IMR-90 (cell line): Measurements from ENCODE around the gene PDE6B. TPM values are rescaled to one million over a fixed set of nuclear protein-coding genes. Genes with fewer than 3 reads are reported as not detected.

Source experiments
- ATAC-seq: fragments of 200-7000 bp; cut with Tn5 transposase; 2 replicates; pipeline ENCODE4 v1.9.1; 2020; ENCODE audit warnings: low read depth, mild to moderate bottlenecking, moderate library complexity
- BruUV-seq: library from RNA; stranded (reverse); fragments of 400-500 nt; replicated peaks from 2 replicates; lab custom pipeline; 2021; lab: Mats Ljungman, UMichigan
- CTCF ChIA-PET: fragments of 300-600 bp; formaldehyde crosslinking; extraction: SDS; loops from one replicate; lab custom pipeline; 2021; ENCODE audit warnings: antibody characterized with exemption; lab: Yijun Ruan, JAX
- POLR2A ChIA-PET: fragments of 300-600 bp; sonication (Branson Sonifier 250); formaldehyde crosslinking; loops from one replicate; lab custom pipeline; 2022; ENCODE audit warnings: antibody characterized with exemption; ENCODE audit not compliant: unreplicated experiment; lab: Charles Lee
- DNase-seq: peaks from one replicate; pipeline ENCODE4 v3.0.0; 2013
- H2AFZ ChIP-seq: replicated peaks from 2 replicates; pipeline ENCODE3; 2013; ENCODE audit warnings: low read length, mild to moderate bottlenecking; ENCODE audit not compliant: poor library complexity
- H2AK5ac ChIP-seq: 2 replicates; pipeline ENCODE4 v1.6.1; 2013; ENCODE audit warnings: low read depth, low read length, inconsistent platforms
- H2AK9ac ChIP-seq: replicated peaks from 2 replicates; pipeline ENCODE3; 2013; ENCODE audit warnings: mild to moderate bottlenecking, low read depth, low read length, moderate library complexity; ENCODE audit not compliant: poor library complexity
- H2BK120ac ChIP-seq: 2 replicates; pipeline ENCODE4 v1.6.1; 2013; ENCODE audit warnings: low read depth, low read length, inconsistent platforms
- H2BK15ac ChIP-seq: 3 replicates; pipeline ENCODE4 v1.6.1; 2013; ENCODE audit warnings: low read depth, low read length, inconsistent platforms
- H2BK20ac ChIP-seq: 2 replicates; pipeline ENCODE4 v1.6.1; 2013; ENCODE audit warnings: low read depth, mild to moderate bottlenecking, inconsistent platforms, low read length, moderate library complexity
- H2BK5ac ChIP-seq: 2 replicates; pipeline ENCODE4 v1.6.1; 2013; ENCODE audit warnings: mild to moderate bottlenecking, low read depth, low read length, inconsistent platforms; ENCODE audit not compliant: poor library complexity, severe bottlenecking
- H3K14ac ChIP-seq: replicated peaks from 2 replicates; pipeline ENCODE4 v1.6.1; 2013; ENCODE audit warnings: low read depth, low read length, inconsistent platforms
- H3K18ac ChIP-seq: 2 replicates; pipeline ENCODE4 v1.6.1; 2013; ENCODE audit warnings: low read depth, low read length, control low read depth
- H3K23ac ChIP-seq: 2 replicates; pipeline ENCODE4 v1.6.1; 2013; ENCODE audit warnings: low read depth, low read length, inconsistent platforms
- H3K27ac ChIP-seq: 2 replicates; pipeline ENCODE4 v1.5.1; 2013; ENCODE audit warnings: mild to moderate bottlenecking, control low read depth, low read length; ENCODE audit not compliant: insufficient read depth
- H3K27me3 ChIP-seq: 2 replicates; pipeline ENCODE4 v1.6.1; 2013; ENCODE audit warnings: low read length; ENCODE audit not compliant: control insufficient read depth, insufficient read depth
- H3K36me3 ChIP-seq: 2 replicates; pipeline ENCODE4 v1.6.1; 2013; ENCODE audit warnings: low read length, mixed read lengths; ENCODE audit not compliant: control insufficient read depth, insufficient read depth
- H3K4ac ChIP-seq: 2 replicates; pipeline ENCODE4 v1.6.1; 2013; ENCODE audit warnings: low read depth, low read length, inconsistent platforms
- H3K4me1 ChIP-seq: 2 replicates; pipeline ENCODE4 v1.6.1; 2013; ENCODE audit warnings: low read length, mixed read lengths; ENCODE audit not compliant: control insufficient read depth, insufficient read depth
- H3K4me2 ChIP-seq: 2 replicates; pipeline ENCODE4 v1.6.1; 2013; ENCODE audit warnings: low read depth, mild to moderate bottlenecking, control low read depth, low read length, moderate library complexity
- H3K4me3 ChIP-seq: 2 replicates; pipeline ENCODE4 v1.5.1; 2013; ENCODE audit warnings: low read depth, mild to moderate bottlenecking, control low read depth, low read length, moderate library complexity; ENCODE audit not compliant: insufficient read depth
- H3K56ac ChIP-seq: 2 replicates; pipeline ENCODE4 v1.6.1; 2013; ENCODE audit warnings: low read length, inconsistent platforms; ENCODE audit not compliant: insufficient read depth; ENCODE audit errors: extremely low read depth
- H3K79me1 ChIP-seq, 2 experiments: 2 replicates each; pipeline ENCODE4 v1.6.1; 2013; ENCODE audit warnings: low read length in 2 of 2, inconsistent platforms in 1 of 2, low read depth in 1 of 2
- H3K9ac ChIP-seq: 2 replicates; pipeline ENCODE4 v1.6.1; 2013; ENCODE audit warnings: low read depth, low read length, control low read depth
- H3K9me1 ChIP-seq: 2 replicates; pipeline ENCODE4 v1.6.1; 2013; ENCODE audit warnings: low read length, inconsistent platforms; ENCODE audit not compliant: insufficient read depth
- H3K9me3 ChIP-seq: 2 replicates; pipeline ENCODE4 v1.6.1; 2013; ENCODE audit warnings: low read length; ENCODE audit not compliant: control insufficient read depth, insufficient read depth
- H4K20me1 ChIP-seq: 2 replicates; pipeline ENCODE4 v1.6.1; 2013; ENCODE audit warnings: low read length, inconsistent platforms; ENCODE audit not compliant: insufficient read depth
- H4K5ac ChIP-seq: 2 replicates; pipeline ENCODE4 v1.6.1; 2013; ENCODE audit warnings: mild to moderate bottlenecking, low read depth, low read length, control low read depth
- H4K8ac ChIP-seq, 2 experiments: 2 replicates each; pipeline ENCODE4 v1.6.1; 2013; ENCODE audit warnings: low read depth in 2 of 2, low read length in 2 of 2, control low read depth in 1 of 2, inconsistent platforms in 1 of 2
- H4K91ac ChIP-seq: 2 replicates; pipeline ENCODE4 v1.6.1; 2013; ENCODE audit warnings: low read depth, low read length, inconsistent platforms; ENCODE audit not compliant: insufficient read depth
- RFX5 ChIP-seq: IDR thresholded peaks from 2 replicates; pipeline ENCODE4 v1.8.0; 2012; ENCODE audit warnings: low read depth, mild to moderate bottlenecking, low read length, moderate library complexity
- WGBS, 2 experiments: methylation state at CpG; one replicate each; pipeline versions ENCODE4 v1.1.5 to v1.1.7; 2013; ENCODE audit warnings: missing lambda C conversion rate in 2 of 2; ENCODE audit not compliant: insufficient read length in 1 of 2; ENCODE audit errors: extremely low coverage in 2 of 2; 5-methylcytosine and 5-hydroxymethylcytosine counted together
- dilution Hi-C: fragments of 300-500 bp; cut with HindIII; formaldehyde crosslinking; loops from one replicate; pipeline ENCODE4 v1.14.3; 2018; ENCODE audit warnings: low sequenced_read_pairs; ENCODE audit not compliant: unreplicated experiment
- in situ Hi-C: fragments of 300-500 bp; cut with MboI; formaldehyde crosslinking; loops from 3 replicates; pipeline ENCODE4 v1.14.3; 2019; ENCODE audit warnings: low sequenced_read_pairs, inconsistent platforms, mixed read lengths
- intact Hi-C: fragments of 100-400 bp; cut with micrococcal nuclease; formaldehyde crosslinking; loops from 2 replicates; pipeline ENCODE4 v1.10.0; 2022
- polyA plus RNA-seq, 3 experiments: library from polyadenylated mRNA; depleted of rRNA; stranded (reverse); fragments of >200 nt; gene quantifications; 2 replicates each; pipeline ENCODE4 v1.2.3, GENCODE V29; 2012; ENCODE audit warnings: low replicate concordance in 1 of 3
- total RNA-seq: library from RNA; depleted of rRNA; stranded (reverse); fragments of >200 nt; gene quantifications from 2 replicates; pipeline ENCODE4 v1.2.3, GENCODE V29; 2012

The PDE6B gene
- total and polyA plus RNA-seq, 2 of the 4 experiments (the other 2 are of a cell fraction): under 0.01 TPM; not detected in 1

DNA sequence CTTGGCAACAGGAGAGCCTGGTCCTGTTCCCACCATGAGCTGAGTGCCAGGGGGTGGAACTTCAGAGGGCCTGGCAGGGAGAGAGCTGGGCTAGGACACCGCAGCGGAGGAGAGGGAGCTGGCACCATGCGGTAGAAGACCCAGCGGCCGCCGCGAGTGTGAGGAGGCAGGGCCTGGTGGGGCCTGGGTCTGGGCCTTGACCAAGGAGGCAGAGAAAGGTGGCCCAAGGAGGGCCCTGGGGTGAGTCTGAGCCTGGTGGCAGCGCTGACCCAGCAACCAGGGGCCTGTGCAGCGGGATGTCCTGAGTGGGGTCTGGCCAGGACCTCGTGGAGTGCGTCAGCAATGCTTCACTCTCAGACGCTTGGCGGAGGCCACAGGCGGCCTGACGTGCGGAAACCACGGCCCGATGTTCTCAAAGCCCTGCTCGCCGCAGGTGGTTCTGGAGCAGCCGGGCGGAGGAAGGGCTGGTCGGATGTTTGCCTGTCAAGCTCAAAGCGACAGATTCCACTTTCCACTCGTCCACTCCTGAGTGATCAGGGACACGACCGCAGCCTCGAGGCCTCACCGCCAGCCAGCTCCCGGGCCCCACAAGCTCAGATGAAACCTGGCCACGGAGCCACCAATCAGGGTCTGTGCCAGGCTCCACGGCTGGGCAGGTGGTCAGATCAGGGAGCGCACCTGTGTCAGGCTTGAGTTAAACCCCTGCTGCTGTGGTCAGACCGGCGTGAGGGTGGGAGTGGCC, 27.9 kb downstream of the PDE6B start:
- no peak overlapping the region for H3K9ac ChIP-seq
- H3K9me3 ChIP-seq: peaks cover 7% of the 10 kb centered on the region
- no peak overlapping the region for H2BK15ac ChIP-seq
- H3K9me1 ChIP-seq: no peaks in the 10 kb centered on the region
- H2AK9ac ChIP-seq: no peak overlapping the region
- H3K56ac ChIP-seq: no peak overlapping the region
- no peak overlapping the region for H3K4me2 ChIP-seq
- H3K4me1 ChIP-seq: no peaks in the 10 kb centered on the region
- DNase-seq (no peak), ATAC-seq (no peak)
- H3K4ac ChIP-seq: no peak overlapping the region
- no peak overlapping the region for H2BK20ac ChIP-seq
- H4K5ac ChIP-seq: no peak overlapping the region
- no peak overlapping the region for H2AFZ ChIP-seq
- H3K79me1 ChIP-seq: no peaks in the 10 kb centered on the region
- 83% methylated on average over 26 of the region's 35 CpGs; no CpG with 5 or more reads in 1 of the 2 experiments for WGBS, 2 experiments
- in situ Hi-C loops: no loop called here
- dilution Hi-C loops: no loop called here
- no peaks in the 10 kb centered on the region for H3K36me3 ChIP-seq
- H3K23ac ChIP-seq: no peak overlapping the region
- peaks cover 11% of the 10 kb centered on the region; the same call in 1 of the 2 replicates for H3K27me3 ChIP-seq
- no peak overlapping the region for H2AK5ac ChIP-seq
- H3K27ac ChIP-seq: no peak overlapping the region
- H3K14ac ChIP-seq: no peak overlapping the region
- TF ChIP-seq RFX5: no peak
- H4K8ac ChIP-seq: no peak overlapping the region
- no peak overlapping the region for H2BK5ac ChIP-seq
- CTCF ChIA-PET: no interaction called here
- no peak overlapping the region for H4K91ac ChIP-seq
- intact Hi-C loops: no loop called here
- H3K18ac ChIP-seq: no peak overlapping the region
- BruUV-seq: no TSS peak
- POLR2A ChIA-PET: no interaction called here
- no peak overlapping the region for H3K4me3 ChIP-seq
- H4K20me1 ChIP-seq: no peaks in the 10 kb centered on the region
- H2BK120ac ChIP-seq: no peak overlapping the region
